ENCODE results near the gene FAM241A. TPM values are rescaled to one million over a fixed set of nuclear protein-coding genes. Genes with fewer than 3 reads are reported as not detected.

Gene FAM241A
- total and polyA plus RNA-seq, 2 donors (not counting 3 experiments of a cell fraction or from before 2014, with no cell fraction given): 3.2 to 9.1 TPM

- DNase-seq (ENCODE audit: low read depth, low spot score) (no peak), FAIRE-seq (no peak)
- no peaks in the 10 kb centered on the region for H3K36me3 ChIP-seq (ENCODE audit: control insufficient read depth in 2 of 2, extremely low read depth in 1 of 2, insufficient read depth in 2 of 2, low read length in 2 of 2)
- dilution Hi-C loops (cut with MboI; ENCODE audit: extremely low pct_ligation_motif_present, low sequenced_read_pairs): no loop called here
- ChIA-PET POLR2A (no interaction called here), CTCF (interaction anchor here (1.2 to 3.1 kb wide), 4 partner anchors 10 to 41 kb away, joined by 3 to 17 read pairs (median 4); no protein-coding TSS in a partner anchor)
- H4K20me1 ChIP-seq (replicated peaks; ENCODE audit: control insufficient read depth, extremely low read depth, insufficient read depth, low read length): no peaks in the 10 kb centered on the region
- H3K9ac ChIP-seq (replicated peaks; ENCODE audit: extremely low read depth, insufficient read depth, low read length): no peak overlapping the region
- H3K4me3 ChIP-seq (replicated peaks in 1 of 3; ENCODE audit: insufficient read depth in 1 of 3, low read depth in 1 of 3, low read length in 3 of 3): no peak overlapping the region
- H3K9me1 ChIP-seq (replicated peaks; ENCODE audit: control insufficient read depth, extremely low read depth, insufficient read depth, low read length): no peaks in the 10 kb centered on the region
- no peak overlapping the region for H2AFZ ChIP-seq (ENCODE audit: low read depth, low read length)
- intact Hi-C loops (cut with micrococcal nuclease): loop anchor here (2.0 to 10.0 kb wide), 2 partner anchors 14 to 1874 kb away; no protein-coding TSS in a partner anchor
- no TSS peak for BruUV-seq (replicated peaks)
- H3K27me3 ChIP-seq (ENCODE audit: control insufficient read depth in 2 of 2, insufficient read depth in 2 of 2, low read length in 2 of 2): no peaks in the 10 kb centered on the region
- no peaks in the 10 kb centered on the region for H3K9me3 ChIP-seq (replicated peaks; ENCODE audit: control insufficient read depth, insufficient read depth, low read length)
- no peak for TF ChIP-seq POLR2A (IDR thresholded peaks at IDR 0.05; ENCODE audit: low read depth, low read length)
- TF ChIP-seq MAX (IDR thresholded peaks at IDR 0.05; ENCODE audit: insufficient read depth, insufficient read length): no peak
- TF ChIP-seq EZH2 (IDR thresholded peaks at IDR 0.05; ENCODE audit: borderline replicate concordance, low read depth, low read length, severe bottlenecking): no peak
- TF ChIP-seq MYC (IDR thresholded peaks at IDR 0.05; ENCODE audit: low read depth, low read length): no peak
- no peak for TF ChIP-seq JUN (IDR thresholded peaks at IDR 0.05; ENCODE audit: borderline replicate concordance, insufficient read depth, insufficient read length, low read depth)
- TF ChIP-seq FOS (IDR thresholded peaks at IDR 0.05; ENCODE audit: borderline replicate concordance, insufficient read depth, low read length): no peak
- no peak for TF ChIP-seq GATA2 (IDR thresholded peaks at IDR 0.05; ENCODE audit: insufficient read depth, insufficient read length, low read depth, low read length)
- TF ChIP-seq CTCF (IDR thresholded peaks at IDR 0.05; ENCODE audit: extremely low read depth in 1 of 2, insufficient read depth in 1 of 2, low read depth in 1 of 2, low read length in 2 of 2): no peak
- TF ChIP-seq POLR2AphosphoS5 (IDR thresholded peaks at IDR 0.05; ENCODE audit: insufficient read depth, low read depth, low read length): no peak
- no peak overlapping the region for H3K4me2 ChIP-seq (ENCODE audit: insufficient read depth, low read length)
- no peaks in the 10 kb centered on the region for H3K79me2 ChIP-seq (ENCODE audit: control insufficient read depth, insufficient read depth, low read length)
- peaks cover 10% of the 10 kb centered on the region for H3K4me1 ChIP-seq (ENCODE audit: control insufficient read depth, extremely low read depth, insufficient read depth, low read length)
- H3K27ac ChIP-seq (ENCODE audit: insufficient read depth, low read depth, low read length): no peak overlapping the region
Measured at GRCh38 chr4:112140536-112140935, 4.7 kb upstream of the FAM241A start.

Measured in endothelial cell of umbilical vein (primary cell).